Measurements from ENCODE around the gene PSTPIP2.

The PSTPIP2 gene

GRCh38 chr18:45958730-45959129 lies 113.3 kb downstream of the PSTPIP2 start:
- peaks cover 1% of the 10 kb centered on the region for H3K36me3 ChIP-seq (replicated peaks)
- peak; percentile 51 for DNase-seq
- H3K27me3 ChIP-seq (replicated peaks) = no peaks in the 10 kb centered on the region
- in situ Hi-C loops (cut with HindIII; ENCODE audit: low pct_ligation_motif_present, low sequenced_read_pairs) = no loop called here
- TF ChIP-seq CTCF (IDR thresholded peaks at IDR 0.05; ENCODE audit: low read depth, low read length, missing control alignments) = no peak
- peak overlapping the region; percentile 4 for H3K27ac ChIP-seq
- H3K4me3 ChIP-seq (ENCODE audit: low read depth, low read length) = no peak overlapping the region

- H3K36me3 ChIP-seq (replicated peaks) = peaks cover 7% of the 10 kb centered on the region
- no peaks in the 10 kb centered on the region for H3K27me3 ChIP-seq (replicated peaks)
- TF ChIP-seq CTCF (IDR thresholded peaks at IDR 0.05; ENCODE audit: low read depth, low read length, missing control alignments) = no peak
- H3K4me3 ChIP-seq (ENCODE audit: low read depth, low read length) = no peak overlapping the region
- in situ Hi-C loops (cut with HindIII; ENCODE audit: low pct_ligation_motif_present, low sequenced_read_pairs) = no loop called here
- no peak for DNase-seq
- H3K27ac ChIP-seq = peak overlapping the region; percentile 70
Observed at GRCh38 chr18:45958027-45958426, 114.0 kb downstream of the PSTPIP2 start.

GRCh38 chr18:45957100-45957499 lies 115.0 kb downstream of the PSTPIP2 start:
- Histone ChIP-seq H3K27ac (peak overlapping the region; percentile 70), H3K27me3 (replicated peaks) (no peaks in the 10 kb centered on the region), H3K4me3 (ENCODE audit: low read depth, low read length) (no peak overlapping the region), H3K36me3 (replicated peaks) (peaks cover 16% of the 10 kb centered on the region)
- peak; percentile 48 for DNase-seq
- in situ Hi-C loops (cut with HindIII; ENCODE audit: low pct_ligation_motif_present, low sequenced_read_pairs) = no loop called here
- no peak for TF ChIP-seq CTCF (IDR thresholded peaks at IDR 0.05; ENCODE audit: low read depth, low read length, missing control alignments)

GRCh38 chr18:45954070-45954934 lies 117.8 kb downstream of the PSTPIP2 start:
- in situ Hi-C loops (cut with HindIII; ENCODE audit: low pct_ligation_motif_present, low sequenced_read_pairs) = no loop called here
- H3K4me3 ChIP-seq (ENCODE audit: low read depth, low read length) = no peak overlapping the region
- H3K27me3 ChIP-seq (replicated peaks) = no peaks in the 10 kb centered on the region
- peaks cover 18% of the 10 kb centered on the region for H3K36me3 ChIP-seq (replicated peaks)
- TF ChIP-seq CTCF (IDR thresholded peaks at IDR 0.05; ENCODE audit: low read depth, low read length, missing control alignments) = no peak
- H3K27ac ChIP-seq = peak overlapping the region; percentile 62
- DNase-seq = peak; percentile 86

GRCh38 chr18:45951016-45951714 lies 120.9 kb downstream of the PSTPIP2 start:
- Histone ChIP-seq H3K27me3 (replicated peaks) (no peaks in the 10 kb centered on the region), H3K36me3 (replicated peaks) (peaks cover 45% of the 10 kb centered on the region), H3K27ac (peak overlapping the region; percentile 72), H3K4me3 (ENCODE audit: low read depth, low read length) (no peak overlapping the region)
- in situ Hi-C loops (cut with HindIII; ENCODE audit: low pct_ligation_motif_present, low sequenced_read_pairs) = no loop called here
- peak; percentile 96 for DNase-seq
- TF ChIP-seq CTCF (IDR thresholded peaks at IDR 0.05; ENCODE audit: low read depth, low read length, missing control alignments) = no peak

All from brain microvascular endothelial cell (primary cell).